ENCODE data around the gene GUCY1A1.

GUCY1A1 gene

GRCh38 chr4:155667568-155668511 lies 1.2 kb downstream of the GUCY1A1 start (continued):
- TF ChIP-seq ZFP69B (tag by site-specific recombination; IDR thresholded peaks at IDR 0.05) (peak; percentile 35; the same call in 1 of the 2 replicates), WT1 (tag by site-specific recombination; IDR thresholded peaks at IDR 0.05) (no peak), TSHZ1 (tag by site-specific recombination; IDR thresholded peaks at IDR 0.05; ENCODE audit: borderline replicate concordance) (0 out of 2 replicates have a peak, but pooled peaks have one; percentile 14), ZNF146 (tag by site-specific recombination; IDR thresholded peaks at IDR 0.05) (no peak), ZXDB (tag by site-specific recombination; IDR thresholded peaks at IDR 0.05) (peak; percentile 32), GLIS1 (tag by site-specific recombination; IDR thresholded peaks at IDR 0.05) (peak; percentile 64), ZBTB8A (tag by site-specific recombination; IDR thresholded peaks at IDR 0.05) (peak; percentile 81), HOXA7 (CRISPR knock-in tag; IDR thresholded peaks at IDR 0.05; ENCODE audit: borderline replicate concordance) (no peak), SETDB1 (IDR thresholded peaks at IDR 0.05; ENCODE audit: insufficient read length, low read length) (no peak), ZNF549 (tag by site-specific recombination; IDR thresholded peaks at IDR 0.05) (no peak), ZBTB1 (tag by site-specific recombination; IDR thresholded peaks at IDR 0.05) (no peak), ZNF660 (tag by site-specific recombination; IDR thresholded peaks at IDR 0.05) (no peak), ZFP37 (tag by site-specific recombination; IDR thresholded peaks at IDR 0.05) (peak; percentile 59; the same call in 1 of the 2 replicates), ZNF416 (tag by site-specific recombination; IDR thresholded peaks at IDR 0.05) (no peak), ZNF843 (tag by site-specific recombination; IDR thresholded peaks at IDR 0.05) (no peak; the same call in 1 of the 2 replicates), ZNF600 (tag by site-specific recombination; IDR thresholded peaks at IDR 0.05) (peak; percentile 79), ZNF558 (tag by site-specific recombination; IDR thresholded peaks at IDR 0.05) (no peak), ZBTB20 (tag by site-specific recombination; IDR thresholded peaks at IDR 0.05) (peak; percentile 37; the same call in 1 of the 2 replicates), ZNF248 (tag by site-specific recombination; IDR thresholded peaks at IDR 0.05) (no peak), ZNF221 (tag by site-specific recombination; IDR thresholded peaks at IDR 0.05; ENCODE audit: borderline replicate concordance) (no peak), ZNF324 (tag by site-specific recombination; IDR thresholded peaks at IDR 0.05) (no peak), SALL2 (tag by site-specific recombination; IDR thresholded peaks at IDR 0.05; ENCODE audit: borderline replicate concordance) (no peak), HOXD13 (CRISPR knock-in tag; IDR thresholded peaks at IDR 0.05; ENCODE audit: borderline replicate concordance) (no peak), ZSCAN16 (tag by site-specific recombination; IDR thresholded peaks at IDR 0.05) (no peak), ZNF707 (tag by site-specific recombination; IDR thresholded peaks at IDR 0.05) (no peak), ZNF510 (tag by site-specific recombination; IDR thresholded peaks at IDR 0.05; ENCODE audit: insufficient replicate concordance) (no peak), ZFHX2 (tag by site-specific recombination; conservative IDR thresholded peaks at IDR 0.05) (peak; percentile 50; the same call in 1 of the 2 replicates), PBX3 (CRISPR knock-in tag; IDR thresholded peaks at IDR 0.05) (no peak)
- TF ChIP-seq, protein P1, sequence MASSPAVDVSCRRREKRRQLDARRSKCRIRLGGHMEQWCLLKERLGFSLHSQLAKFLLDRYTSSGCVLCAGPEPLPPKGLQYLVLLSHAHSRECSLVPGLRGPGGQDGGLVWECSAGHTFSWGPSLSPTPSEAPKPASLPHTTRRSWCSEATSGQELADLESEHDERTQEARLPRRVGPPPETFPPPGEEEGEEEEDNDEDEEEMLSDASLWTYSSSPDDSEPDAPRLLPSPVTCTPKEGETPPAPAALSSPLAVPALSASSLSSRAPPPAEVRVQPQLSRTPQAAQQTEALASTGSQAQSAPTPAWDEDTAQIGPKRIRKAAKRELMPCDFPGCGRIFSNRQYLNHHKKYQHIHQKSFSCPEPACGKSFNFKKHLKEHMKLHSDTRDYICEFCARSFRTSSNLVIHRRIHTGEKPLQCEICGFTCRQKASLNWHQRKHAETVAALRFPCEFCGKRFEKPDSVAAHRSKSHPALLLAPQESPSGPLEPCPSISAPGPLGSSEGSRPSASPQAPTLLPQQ (tag by site-specific recombination; IDR thresholded peaks at IDR 0.05): no peak; the same call in none of the 2 replicates
- TF ChIP-seq, protein P2, sequence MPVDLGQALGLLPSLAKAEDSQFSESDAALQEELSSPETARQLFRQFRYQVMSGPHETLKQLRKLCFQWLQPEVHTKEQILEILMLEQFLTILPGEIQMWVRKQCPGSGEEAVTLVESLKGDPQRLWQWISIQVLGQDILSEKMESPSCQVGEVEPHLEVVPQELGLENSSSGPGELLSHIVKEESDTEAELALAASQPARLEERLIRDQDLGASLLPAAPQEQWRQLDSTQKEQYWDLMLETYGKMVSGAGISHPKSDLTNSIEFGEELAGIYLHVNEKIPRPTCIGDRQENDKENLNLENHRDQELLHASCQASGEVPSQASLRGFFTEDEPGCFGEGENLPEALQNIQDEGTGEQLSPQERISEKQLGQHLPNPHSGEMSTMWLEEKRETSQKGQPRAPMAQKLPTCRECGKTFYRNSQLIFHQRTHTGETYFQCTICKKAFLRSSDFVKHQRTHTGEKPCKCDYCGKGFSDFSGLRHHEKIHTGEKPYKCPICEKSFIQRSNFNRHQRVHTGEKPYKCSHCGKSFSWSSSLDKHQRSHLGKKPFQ (tag by site-specific recombination; IDR thresholded peaks at IDR 0.05): peak; percentile 54
- TF ChIP-seq, protein P3, sequence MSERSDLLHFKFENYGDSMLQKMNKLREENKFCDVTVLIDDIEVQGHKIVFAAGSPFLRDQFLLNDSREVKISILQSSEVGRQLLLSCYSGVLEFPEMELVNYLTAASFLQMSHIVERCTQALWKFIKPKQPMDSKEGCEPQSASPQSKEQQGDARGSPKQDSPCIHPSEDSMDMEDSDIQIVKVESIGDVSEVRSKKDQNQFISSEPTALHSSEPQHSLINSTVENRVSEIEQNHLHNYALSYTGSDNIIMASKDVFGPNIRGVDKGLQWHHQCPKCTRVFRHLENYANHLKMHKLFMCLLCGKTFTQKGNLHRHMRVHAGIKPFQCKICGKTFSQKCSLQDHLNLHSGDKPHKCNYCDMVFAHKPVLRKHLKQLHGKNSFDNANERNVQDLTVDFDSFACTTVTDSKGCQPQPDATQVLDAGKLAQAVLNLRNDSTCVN (tag by site-specific recombination; optimal IDR thresholded peaks at IDR 0.05): peak; percentile 67

All from HEK293 (cell line).